SK-N-MC (cell line): ENCODE data around the gene CYSTM1.

ENCODE experiments used
- EZH2 ChIP-seq: fragments of 200-600 bp; sonication (generic); IDR thresholded peaks from one replicate; pipeline ENCODE4 v1.6.1; 2017; ENCODE audit warnings: antibody characterized with exemption
- POLR2AphosphoS5 ChIP-seq: IDR thresholded peaks from 2 replicates; pipeline ENCODE4 v1.6.1; 2012; ENCODE audit warnings: mild to moderate bottlenecking, low read depth, low read length, borderline replicate concordance

DNA sequence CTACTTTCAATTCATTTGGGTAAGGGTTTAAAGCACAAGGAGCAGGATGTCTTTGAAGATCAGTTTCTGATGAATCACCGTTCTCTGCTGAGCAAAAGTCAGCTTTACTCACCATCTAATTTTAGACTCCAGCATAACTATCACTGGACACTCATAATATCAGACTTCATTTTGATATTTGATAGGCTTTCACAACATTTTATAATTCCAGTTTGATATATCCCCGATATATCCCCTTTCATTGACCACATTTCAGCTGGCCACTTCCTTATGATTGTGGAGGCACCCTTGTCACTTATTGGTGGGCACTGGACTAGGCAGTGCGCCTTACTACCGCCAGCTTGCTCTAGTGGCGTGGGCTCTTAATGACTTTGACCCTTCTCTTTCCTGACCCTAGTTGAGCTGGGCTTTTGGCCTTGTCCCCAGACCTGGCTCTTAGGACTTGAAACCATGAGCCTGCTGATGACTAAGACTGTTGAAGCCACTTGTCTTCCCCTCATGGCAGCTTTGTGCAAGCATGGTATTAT lies 46.8 kb downstream of the CYSTM1 start:
- TF ChIP-seq POLR2AphosphoS5 (no peak), EZH2 (no peak)
